ENCODE measurements around the gene PER3.
"Not testable (repeated sequence)": the region's sequence is repeated elsewhere in the genome, so short reads cannot be mapped to it uniquely, and the experiment has no call there.

The PER3 gene

DNA sequence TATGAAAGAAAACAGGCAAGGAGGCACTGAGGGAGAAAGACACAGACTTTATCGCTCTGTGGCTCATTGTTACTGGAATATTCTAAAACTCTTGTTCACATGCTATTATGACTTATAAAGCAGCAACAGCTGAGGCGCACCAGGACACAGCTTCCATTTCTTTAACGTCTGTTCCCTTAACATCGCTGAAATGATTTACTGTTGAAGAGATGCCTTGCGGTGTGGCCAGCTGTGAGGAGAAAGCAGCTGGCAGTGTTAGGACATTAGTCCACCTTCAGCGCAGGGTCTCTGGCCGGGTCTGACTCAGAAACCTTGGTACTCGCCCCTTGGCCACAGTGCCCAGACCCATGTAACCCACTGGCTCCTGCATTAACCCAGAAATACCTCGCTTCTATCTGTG is 3.1 kb upstream of the PER3 start:
- DNase-seq = no peak

DNA sequence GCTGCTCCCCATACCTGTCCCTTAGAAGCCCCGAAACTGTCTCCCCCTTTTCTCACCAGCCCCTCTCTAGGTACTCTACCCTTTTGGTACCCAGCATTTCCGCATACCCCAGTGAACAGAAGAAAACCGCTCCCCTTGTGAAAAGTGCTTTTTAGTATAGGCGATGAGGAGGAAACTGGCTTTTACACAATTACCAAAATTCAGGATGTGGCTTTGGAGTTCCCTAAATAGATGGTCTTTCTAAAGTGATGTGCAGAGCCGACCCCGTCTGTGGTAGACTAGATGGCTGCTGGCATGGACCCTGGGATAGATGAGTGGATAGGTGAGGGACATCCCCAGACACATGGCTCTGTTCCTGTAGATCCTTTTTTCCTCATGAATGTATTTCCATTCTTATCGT is 2.6 kb upstream of the PER3 start:
- DNase-seq = no peak

DNA sequence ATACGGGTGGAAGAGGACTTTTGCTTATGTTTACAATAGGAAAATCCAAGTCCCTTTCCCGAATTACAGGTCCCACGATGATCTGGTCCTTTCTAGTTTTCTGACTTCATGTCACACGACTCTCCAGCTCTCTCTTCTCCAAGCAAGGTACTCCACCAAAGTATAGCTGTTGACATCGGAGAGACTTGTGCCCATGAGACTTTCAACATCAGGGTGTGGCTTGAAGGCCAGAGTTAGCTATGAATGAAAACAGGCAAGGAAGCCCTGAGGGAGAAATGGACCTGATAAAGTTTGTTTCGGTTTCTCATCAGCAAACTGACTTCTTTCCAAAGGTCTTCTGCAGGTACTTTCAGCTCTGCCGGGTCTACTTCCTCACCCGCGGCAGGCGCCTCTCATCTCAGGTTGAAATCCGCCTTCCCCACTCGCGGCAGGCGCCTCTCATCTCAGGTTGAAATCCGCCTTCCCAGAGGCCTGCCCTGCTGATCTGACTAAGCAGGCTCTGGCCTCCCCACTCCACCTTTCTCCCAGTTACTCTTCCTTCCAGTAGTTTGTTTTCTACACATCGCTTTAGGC is 2.1 kb upstream of the PER3 start:
- DNase-seq = no peak

- no peak for DNase-seq
These were observed 846 bp upstream of the PER3 start for GRCh38 chr1:7783178-7783711.

- no peak for DNase-seq
These were observed 491 bp downstream of the PER3 start for GRCh38 chr1:7784492-7785071.

GRCh38 chr1:7785108-7785507 is 1.0 kb downstream of the PER3 start:
- no peak for DNase-seq

GRCh38 chr1:7786795-7787194 is 2.7 kb downstream of the PER3 start:
- no peak for DNase-seq

GRCh38 chr1:7789828-7790227 is 5.7 kb downstream of the PER3 start:
- DNase-seq = no peak

DNA sequence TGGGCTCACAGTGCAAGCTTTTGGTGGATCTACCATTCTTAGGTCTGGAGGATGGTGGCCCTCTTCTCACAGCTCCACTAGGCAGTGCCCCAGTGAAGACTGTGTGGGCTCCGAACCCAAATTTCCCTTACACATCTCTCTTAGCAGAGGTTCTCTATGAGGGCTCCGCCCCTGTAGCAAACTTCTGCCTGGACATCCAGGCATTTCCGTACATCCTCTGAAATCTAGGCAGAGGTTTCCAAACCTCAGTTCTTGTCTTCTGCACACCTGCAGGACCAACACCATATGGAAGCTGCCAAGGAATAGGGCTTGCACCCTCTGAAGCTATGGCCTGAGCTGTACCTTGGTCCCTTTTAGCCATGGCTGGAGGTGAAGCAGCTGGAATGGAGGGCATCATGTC is 6.9 kb downstream of the PER3 start:
- DNase-seq = not testable (repeated sequence)

GRCh38 chr1:7795406-7795805 is 11.3 kb downstream of the PER3 start:
- no peak for DNase-seq

DNA sequence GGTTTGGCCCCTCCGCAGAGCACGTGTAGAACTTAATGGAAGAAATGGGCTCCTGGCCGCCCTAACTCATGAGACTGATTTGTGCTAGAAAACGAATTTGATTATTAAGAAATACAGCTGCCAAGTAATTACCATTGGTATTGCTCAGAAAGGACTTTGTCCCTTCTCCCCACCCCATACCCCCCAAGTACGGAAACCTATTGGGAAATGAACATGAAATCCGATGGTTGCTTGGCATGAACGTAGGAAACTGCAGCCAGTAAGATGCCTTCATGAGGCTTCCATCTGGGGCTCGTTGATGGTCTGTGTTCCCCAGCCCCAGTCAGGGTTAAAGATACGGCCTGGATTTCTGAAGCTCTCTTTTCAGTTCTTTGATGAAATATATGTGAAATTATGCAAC is 21.4 kb downstream of the PER3 start:
- no peak for DNase-seq

DNA sequence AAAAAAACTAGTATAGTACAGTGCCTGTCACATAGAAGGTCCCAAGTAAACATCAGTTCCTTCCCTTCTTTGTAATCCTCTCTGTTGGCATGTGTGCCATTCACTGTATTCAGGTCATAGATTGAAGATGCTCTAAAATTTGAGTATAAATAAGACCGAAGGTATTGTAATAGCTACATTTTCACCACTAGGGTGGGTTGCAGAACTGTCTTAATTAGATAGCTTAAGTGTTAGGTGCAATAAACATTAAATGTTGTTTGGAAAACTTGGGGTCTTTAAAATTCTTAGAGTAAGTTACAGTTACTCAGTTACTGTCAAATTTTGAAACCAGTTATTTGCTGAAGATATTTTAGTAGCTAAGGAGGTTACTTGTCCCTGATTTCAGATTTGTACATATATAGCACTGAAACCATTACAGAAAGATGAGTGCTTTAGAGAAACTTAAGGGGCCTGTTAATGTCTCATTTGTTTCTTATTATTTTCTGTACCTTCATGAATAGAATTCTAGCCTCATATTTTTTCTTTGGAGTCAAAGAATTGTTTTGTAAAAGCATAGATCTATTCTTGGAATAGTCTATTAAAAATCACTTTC is 24.3 kb downstream of the PER3 start:
- no peak for DNase-seq

DNA sequence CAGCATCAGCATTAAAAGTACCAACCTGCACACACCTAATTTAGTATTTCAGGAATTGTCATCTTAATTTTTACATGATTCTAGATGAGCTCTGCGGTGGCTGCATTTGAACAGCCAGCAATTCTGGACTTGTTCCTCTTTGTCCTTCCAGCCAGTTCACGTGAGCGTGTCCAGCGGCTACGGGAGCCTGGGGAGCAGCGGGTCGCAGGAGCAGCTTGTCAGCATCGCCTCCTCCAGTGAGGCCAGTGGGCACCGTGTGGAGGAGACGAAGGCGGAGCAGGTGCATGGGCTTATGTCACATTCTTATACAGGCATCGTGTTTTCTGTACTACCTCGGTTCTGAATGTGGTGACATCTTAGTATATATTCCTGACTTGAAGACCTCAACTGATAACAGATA is 25.7 kb downstream of the PER3 start:
- no peak for DNase-seq

- DNase-seq = no peak
These were observed 26.3 kb downstream of the PER3 start for GRCh38 chr1:7810395-7810794.

DNA sequence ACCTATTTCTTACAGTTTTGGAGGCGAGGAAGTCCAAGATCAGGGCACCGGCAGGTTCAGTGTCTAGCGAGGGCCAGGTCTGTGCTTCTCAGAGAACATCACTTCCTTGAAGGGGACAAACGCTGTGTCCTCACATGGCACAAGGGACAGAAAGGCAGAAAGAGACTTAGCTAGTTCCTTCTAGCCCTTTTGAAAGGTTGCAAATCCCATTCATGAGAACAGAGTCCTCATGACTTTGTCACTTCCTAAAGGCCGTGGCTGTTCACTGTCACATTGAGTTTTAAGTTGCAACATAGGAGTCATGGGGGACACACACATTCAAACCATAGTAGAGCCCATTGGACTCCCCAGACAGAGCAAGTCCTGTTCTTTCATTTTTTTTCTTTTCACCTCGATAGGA is 27.4 kb downstream of the PER3 start:
- DNase-seq = no peak

- DNase-seq = no peak
These were observed 29.7 kb downstream of the PER3 start for GRCh38 chr1:7813677-7814373.

DNA sequence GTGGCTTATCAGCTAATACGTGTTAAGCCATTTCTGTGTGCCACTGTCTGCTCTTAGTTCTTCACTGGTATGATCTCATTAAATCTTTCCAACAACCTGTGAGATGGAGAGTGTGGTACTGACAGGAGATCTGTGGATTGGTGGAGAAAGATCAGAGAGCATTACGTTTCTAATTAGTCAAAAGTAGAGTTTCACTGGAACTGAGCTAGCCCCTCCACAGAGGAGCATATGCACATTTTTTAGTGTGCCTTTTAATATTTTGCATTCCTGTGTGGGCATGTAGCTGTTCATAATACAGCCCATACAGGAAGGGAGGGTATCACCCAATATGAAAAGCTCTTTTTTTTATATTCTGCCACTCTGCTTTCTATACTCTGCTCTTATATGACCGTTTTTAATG is 37.2 kb downstream of the PER3 start:
- DNase-seq = no peak

- no peak for DNase-seq
These were observed 40.6 kb downstream of the PER3 start for GRCh38 chr1:7824701-7825100.

DNA sequence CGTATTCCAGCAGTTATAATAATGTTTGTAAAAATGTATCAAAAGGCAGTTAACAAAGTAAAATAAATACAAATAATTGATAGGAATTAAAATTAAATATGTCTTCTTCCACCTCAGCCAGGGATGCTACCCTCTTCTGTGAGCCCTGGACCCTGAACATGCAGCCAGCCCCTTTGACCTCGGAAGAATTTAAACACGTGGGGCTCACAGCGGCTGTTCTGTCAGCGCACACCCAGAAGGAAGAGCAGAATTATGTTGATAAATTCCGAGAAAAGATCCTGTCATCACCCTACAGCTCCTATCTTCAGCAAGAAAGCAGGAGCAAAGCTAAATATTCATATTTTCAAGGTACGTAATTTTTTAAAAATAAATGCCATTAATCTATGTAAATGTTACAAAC is 42.3 kb downstream of the PER3 start:
- DNase-seq = no peak

GRCh38 chr1:7827126-7827955 is 43.2 kb downstream of the PER3 start:
- no peak for DNase-seq

GRCh38 chr1:7831458-7831857 is 47.4 kb downstream of the PER3 start:
- no peak for DNase-seq

GRCh38 chr1:7833035-7833434 is 48.9 kb downstream of the PER3 start:
- no peak for DNase-seq

GRCh38 chr1:7838714-7839113 is 54.6 kb downstream of the PER3 start:
- no peak for DNase-seq
